RCC 7860 (cell line): ENCODE results near the gene RAB44.

Experiments used
- DNase-seq: peaks from one replicate; pipeline ENCODE4 v3.0.0-alpha.2; 2015; ENCODE audit warnings: low spot score
- FAIRE-seq: peaks from 2 replicates; lab custom pipeline; 2012; peaks lifted over from hg19 to GRCh38; lab: Jason Lieb, UNC

Gene RAB44

GRCh38 chr6:36746251-36746650 lies 48.6 kb downstream of the RAB44 start:
- FAIRE-seq (no peak), DNase-seq (no peak)

GRCh38 chr6:36749829-36750489 lies 52.3 kb downstream of the RAB44 start:
- no peak for FAIRE-seq
- no peak for DNase-seq

- DNase-seq (no peak), FAIRE-seq (no peak)
Measured at GRCh38 chr6:36751091-36751490, 53.5 kb downstream of the RAB44 start.

DNA sequence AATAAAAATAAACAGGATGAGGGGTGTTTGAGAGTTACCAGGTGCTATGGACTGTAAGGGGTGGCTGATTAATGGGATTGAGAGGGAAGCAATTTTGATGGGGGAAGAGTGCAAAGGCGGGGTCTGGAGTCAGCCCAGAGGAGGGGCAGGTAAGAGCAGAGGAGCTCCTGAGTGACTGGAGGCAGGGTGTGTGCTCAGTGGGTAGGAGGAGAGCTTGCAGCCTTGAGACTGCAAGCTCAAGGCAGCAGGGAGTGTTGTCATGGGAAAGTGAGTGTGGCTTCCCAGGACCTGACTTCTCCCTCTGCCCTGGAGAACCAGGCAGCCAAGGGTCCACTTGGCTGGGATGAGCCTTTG lies 54.2 kb downstream of the RAB44 start:
- FAIRE-seq (no peak), DNase-seq (no peak)

- DNase-seq (no peak), FAIRE-seq (no peak)
Measured at GRCh38 chr6:36752187-36752885, 54.7 kb downstream of the RAB44 start.

DNA sequence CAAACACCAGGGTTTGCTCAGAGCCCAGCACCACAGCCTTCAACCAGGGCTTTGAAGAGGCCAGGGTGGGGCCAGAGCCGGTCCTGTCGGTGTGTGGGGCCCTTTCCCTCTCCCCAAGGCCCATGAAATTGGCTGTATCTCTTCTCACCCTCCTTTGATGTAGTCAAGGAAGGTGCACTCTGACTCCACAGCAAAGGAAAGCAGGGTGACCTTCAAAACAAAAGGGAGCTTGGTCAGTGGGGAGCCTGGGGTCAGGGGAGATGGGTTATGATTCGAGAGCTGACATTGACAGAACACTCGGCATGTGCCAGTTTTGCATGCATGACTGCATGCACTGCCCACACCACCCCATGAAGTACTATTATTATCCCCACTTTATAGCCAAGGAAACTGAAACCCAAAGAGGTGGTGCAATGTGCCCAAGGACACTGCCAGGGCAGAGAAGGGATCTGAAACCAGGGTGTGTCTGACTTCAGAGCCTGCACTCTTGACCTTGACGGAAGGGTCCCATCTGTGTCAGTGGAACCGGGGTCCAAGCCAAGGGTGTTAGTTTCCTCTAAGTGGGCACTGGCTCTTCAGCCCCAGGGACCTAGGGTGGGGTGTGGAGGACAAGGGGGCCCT lies 55.4 kb downstream of the RAB44 start:
- DNase-seq (no peak), FAIRE-seq (no peak)

GRCh38 chr6:36753671-36754405 lies 56.2 kb downstream of the RAB44 start:
- DNase-seq (no peak), FAIRE-seq (no peak)

- DNase-seq (no peak), FAIRE-seq (no peak)
Measured at GRCh38 chr6:36754582-36755434, 57.2 kb downstream of the RAB44 start.

DNA sequence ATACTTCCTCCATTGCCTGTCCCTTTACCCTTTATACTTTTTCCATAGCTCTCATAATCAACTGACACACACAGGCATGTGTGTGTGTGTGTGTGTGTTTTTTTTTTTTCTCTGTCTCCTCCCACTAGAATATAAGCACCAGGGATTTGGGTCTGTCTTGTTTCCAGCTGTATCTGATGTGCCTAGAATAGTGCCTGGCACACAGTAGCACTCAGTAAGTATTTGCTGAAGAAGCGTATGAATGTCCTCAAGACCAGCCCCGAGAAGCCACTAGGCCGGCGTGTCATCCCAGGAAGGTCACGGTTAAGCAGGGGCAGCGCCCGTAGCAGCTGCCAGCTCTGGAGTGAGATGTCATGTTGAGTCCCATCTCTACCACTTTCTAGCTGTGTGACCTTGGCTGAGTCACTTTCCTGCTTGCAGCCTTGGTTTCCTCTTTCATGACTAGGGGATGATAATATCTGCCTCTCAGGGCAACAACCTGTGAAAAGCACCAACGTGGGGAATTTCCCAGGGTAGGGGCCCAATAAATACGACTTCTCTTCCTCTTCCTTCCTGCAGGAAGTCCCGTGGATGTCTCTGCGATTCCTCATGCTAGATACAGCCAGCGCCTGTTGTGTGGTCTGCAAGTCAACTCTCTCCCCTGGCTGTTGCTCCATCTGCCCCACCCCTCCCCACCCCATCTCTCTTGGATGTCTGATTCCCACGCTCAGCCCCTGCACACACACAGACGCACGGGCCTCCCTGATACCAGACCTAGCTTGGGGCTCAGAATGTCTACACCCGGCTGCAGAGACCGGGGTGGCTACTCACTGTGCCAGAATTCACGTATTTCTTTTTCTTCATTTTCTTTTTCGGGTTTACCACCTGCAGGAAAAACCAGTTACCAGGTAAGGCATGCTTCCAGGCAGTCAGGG lies 58.1 kb downstream of the RAB44 start:
- DNase-seq (peak; percentile 95), FAIRE-seq (peak; percentile 77)

DNA sequence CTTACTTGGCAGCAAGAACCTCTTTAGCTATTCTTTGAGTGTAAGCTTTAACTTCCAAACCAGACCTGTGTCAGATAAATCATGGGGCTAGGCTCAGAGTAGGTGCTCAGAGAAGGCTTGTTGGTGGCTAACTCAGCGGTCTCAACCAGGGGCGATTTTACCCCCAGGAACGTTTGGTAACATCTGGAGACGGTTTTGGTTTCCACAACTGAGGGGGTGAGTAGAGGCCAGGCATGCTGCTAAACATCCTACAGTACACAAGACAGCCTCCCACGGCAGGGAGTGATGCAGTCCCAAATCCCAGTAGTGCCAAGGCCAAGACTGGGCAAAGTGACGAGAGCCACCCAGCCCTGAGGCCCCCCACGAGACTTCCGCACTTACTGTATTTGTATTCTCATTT lies 59.2 kb downstream of the RAB44 start:
- DNase-seq = no peak
- no peak for FAIRE-seq

DNA sequence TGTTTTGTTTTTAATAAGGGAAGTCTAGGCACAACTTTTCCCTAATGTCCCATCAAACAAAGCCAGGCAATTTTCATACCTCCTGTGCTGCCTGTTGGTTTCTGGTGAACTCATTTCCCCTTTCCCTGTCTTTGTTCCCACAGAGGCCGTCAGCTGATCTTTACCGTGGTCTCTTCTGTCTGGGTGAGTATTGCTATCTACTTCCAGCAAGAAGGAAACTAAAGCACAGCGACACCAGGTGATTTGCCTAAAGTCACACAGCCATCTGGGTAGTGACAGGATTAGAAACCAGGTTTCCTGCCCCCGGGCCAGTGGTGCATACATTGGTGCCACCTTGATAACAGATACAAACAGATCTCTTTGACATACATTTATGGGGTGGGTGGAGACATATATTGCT lies 59.6 kb downstream of the RAB44 start:
- DNase-seq (no peak), FAIRE-seq (no peak)

- FAIRE-seq = no peak
- no peak for DNase-seq
Measured at GRCh38 chr6:36757943-36758508, 60.4 kb downstream of the RAB44 start.

GRCh38 chr6:36758516-36759147 lies 61.0 kb downstream of the RAB44 start:
- no peak for FAIRE-seq
- DNase-seq = no peak

DNA sequence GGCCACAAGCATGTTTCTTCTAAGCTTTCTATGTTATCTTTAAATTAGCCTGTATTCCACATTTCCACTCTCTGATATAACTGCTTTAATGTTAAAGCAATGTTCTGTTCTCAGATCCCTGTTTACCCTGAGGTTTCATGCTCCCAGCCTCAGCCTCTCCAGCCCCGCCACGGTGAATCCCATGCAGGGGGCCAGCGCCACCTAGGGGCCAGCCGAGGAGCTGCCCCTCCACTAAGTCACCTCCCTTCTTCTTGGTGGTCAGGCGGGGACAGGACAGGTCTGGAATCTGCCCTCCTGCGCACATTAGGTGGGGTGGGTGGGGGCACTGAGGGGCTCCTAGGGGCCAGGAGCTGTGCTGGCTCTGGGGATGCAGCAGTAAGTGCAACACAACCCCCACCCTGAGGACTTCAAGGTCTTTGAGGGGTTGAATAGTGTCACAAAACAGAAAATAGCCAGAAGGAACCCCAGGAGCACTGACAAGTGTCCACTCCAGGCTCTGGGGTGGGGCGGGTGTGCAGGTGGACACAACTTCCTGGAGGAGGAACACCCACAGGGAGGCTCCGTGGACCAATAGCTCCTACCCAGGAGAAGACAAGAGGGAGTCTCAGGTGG lies 61.6 kb downstream of the RAB44 start:
- FAIRE-seq = no peak
- peak; percentile 41 for DNase-seq

DNA sequence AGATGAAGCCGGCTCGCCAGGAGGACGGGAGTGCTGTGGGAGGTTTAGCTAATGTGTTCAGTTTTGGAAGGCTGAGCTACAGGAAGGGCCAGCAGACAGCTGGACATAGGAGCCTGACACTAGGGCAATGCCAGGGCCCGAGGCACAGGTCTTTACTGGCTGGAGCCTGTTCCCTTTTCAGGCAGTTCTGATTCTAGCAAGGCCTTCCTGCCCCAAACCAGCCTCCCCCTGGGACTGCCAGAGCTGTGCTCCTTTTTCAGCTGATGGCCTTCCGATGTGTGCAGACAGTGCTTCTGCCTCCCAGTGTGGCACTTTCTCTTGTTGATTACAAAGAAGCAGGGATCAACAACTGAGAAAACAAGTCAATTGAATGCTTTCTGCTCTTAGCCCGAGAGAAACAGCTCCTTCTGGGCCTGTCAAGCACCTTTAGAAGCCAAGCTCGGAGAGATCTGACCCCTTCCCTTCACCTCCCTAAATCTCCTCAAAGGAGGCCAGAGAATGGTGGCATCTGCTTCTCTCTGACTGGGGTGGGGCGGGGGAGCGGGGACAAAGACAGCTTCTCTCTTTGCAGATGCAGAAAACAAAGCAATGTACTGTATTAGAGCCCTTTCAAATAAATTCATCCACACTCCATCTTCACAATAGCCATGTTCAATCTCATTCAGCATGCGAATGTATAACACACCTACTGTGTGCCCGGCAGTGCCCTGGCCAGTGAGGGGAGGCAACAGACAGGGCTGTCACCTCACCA lies 63.2 kb downstream of the RAB44 start:
- FAIRE-seq = no peak

GRCh38 chr6:36762123-36762522 lies 64.5 kb downstream of the RAB44 start:
- DNase-seq = no peak
- no peak for FAIRE-seq

More for the DNA sequence above, 63.2 kb downstream of the RAB44 start:
- DNase-seq = no peak

GRCh38 chr6:36765190-36765589 lies 67.6 kb downstream of the RAB44 start:
- no peak for DNase-seq
- FAIRE-seq = no peak
